Esophagus muscularis mucosa (tissue), 3 donors: Measurements from ENCODE around the gene RAB8A.

ENCODE experiments used
- CTCF ChIP-seq, 3 experiments: fragments of 200-600 bp in 2 of 3; fragments of 450-650 bp in 1 of 3; sonication (generic) in 2 of 3; IDR thresholded peaks; one replicate each; pipeline ENCODE4 v1.5.1; 2017 to 2019; ENCODE audit warnings: antibody characterized with exemption in 3 of 3, mild to moderate bottlenecking in 2 of 3, moderate library complexity in 1 of 3
- POLR2AphosphoS5 ChIP-seq, 2 donors: sonication (generic); formaldehyde crosslinking; IDR thresholded peaks; one replicate each; pipeline ENCODE4 v1.6.1; 2017; ENCODE audit warnings: antibody characterized with exemption in 2 of 2

GRCh38 chr19:16118489-16119033 is 6.9 kb downstream of the RAB8A start:
- TF ChIP-seq CTCF (IDR thresholded peaks at IDR 0.05): no peak
- TF ChIP-seq POLR2AphosphoS5 (IDR thresholded peaks at IDR 0.05): no peak
